Measurements from ENCODE around the gene SPAG16.
"Not testable (repeated sequence)": the region's sequence is repeated elsewhere in the genome, so short reads cannot be mapped to it uniquely, and the experiment has no call there.

Gene SPAG16

GRCh38 chr2:213551526-213551925, 267.3 kb downstream of the SPAG16 start:
- DNase-seq (ENCODE audit: low read depth), result no peak

GRCh38 chr2:213559053-213559452, 274.8 kb downstream of the SPAG16 start:
- no peak for DNase-seq (ENCODE audit: low read depth)

GRCh38 chr2:213561759-213562158, 277.5 kb downstream of the SPAG16 start:
- no peak for DNase-seq (ENCODE audit: low read depth)

- no peak for DNase-seq (ENCODE audit: low read depth)
Measured at GRCh38 chr2:213562539-213563180, 278.4 kb downstream of the SPAG16 start.

- DNase-seq (ENCODE audit: low read depth), result no peak
Measured at GRCh38 chr2:213566846-213567245, 282.6 kb downstream of the SPAG16 start.

- DNase-seq (ENCODE audit: low read depth), result no peak
Measured at GRCh38 chr2:213609570-213610170, 325.4 kb downstream of the SPAG16 start.

- DNase-seq (ENCODE audit: low read depth), result no peak
Measured at GRCh38 chr2:213627054-213627710, 342.9 kb downstream of the SPAG16 start.

- no peak for DNase-seq (ENCODE audit: low read depth)
Measured at GRCh38 chr2:213627835-213628460, 343.7 kb downstream of the SPAG16 start.

- DNase-seq (ENCODE audit: low read depth), result no peak
Measured at GRCh38 chr2:213640738-213641425, 356.6 kb downstream of the SPAG16 start.

- DNase-seq (ENCODE audit: low read depth), result no peak
Measured at GRCh38 chr2:213644926-213645325, 360.7 kb downstream of the SPAG16 start.

GRCh38 chr2:213649176-213649575, 364.9 kb downstream of the SPAG16 start:
- DNase-seq (ENCODE audit: low read depth), result no peak

GRCh38 chr2:213664817-213665216, 380.6 kb downstream of the SPAG16 start:
- DNase-seq (ENCODE audit: low read depth), result no peak

- no peak for DNase-seq (ENCODE audit: low read depth)
Measured at GRCh38 chr2:213669657-213670056, 385.4 kb downstream of the SPAG16 start.

GRCh38 chr2:213678437-213679218, 394.4 kb downstream of the SPAG16 start:
- no peak for DNase-seq (ENCODE audit: low read depth)

- DNase-seq (ENCODE audit: low read depth), result no peak
Measured at GRCh38 chr2:213679894-213680293, 395.6 kb downstream of the SPAG16 start.

- no peak for DNase-seq (ENCODE audit: low read depth)
Measured at GRCh38 chr2:213682276-213682675, 398.0 kb downstream of the SPAG16 start.

GRCh38 chr2:213688133-213688532, 403.9 kb downstream of the SPAG16 start:
- no peak for DNase-seq (ENCODE audit: low read depth)

GRCh38 chr2:213688825-213689224, 404.6 kb downstream of the SPAG16 start:
- not testable (repeated sequence) for DNase-seq (ENCODE audit: low read depth)

GRCh38 chr2:213689585-213689984, 405.3 kb downstream of the SPAG16 start:
- no peak for DNase-seq (ENCODE audit: low read depth)

GRCh38 chr2:213691351-213691750, 407.1 kb downstream of the SPAG16 start:
- no peak for DNase-seq (ENCODE audit: low read depth)

- DNase-seq (ENCODE audit: low read depth), result no peak
Measured at GRCh38 chr2:213696442-213696841, 412.2 kb downstream of the SPAG16 start.

- not testable (repeated sequence) for DNase-seq (ENCODE audit: low read depth)
Measured at GRCh38 chr2:213701365-213701764, 417.1 kb downstream of the SPAG16 start.
